ENCODE results near the gene TRPM8. TPM values are rescaled to one million over a fixed set of nuclear protein-coding genes. Genes with fewer than 3 reads are reported as not detected.
"Not testable (repeated sequence)": the region's sequence is repeated elsewhere in the genome, so short reads cannot be mapped to it uniquely, and the experiment has no call there.

Gene TRPM8
- total and polyA plus RNA-seq, 12 donors, result not detected

- peaks cover 0 to 6% (median 0%) of the 10 kb centered on the region in 7 donors for H3K27me3 ChIP-seq
- intact Hi-C loops (cut with DNase I), result no loop called here
- no peaks in the 10 kb centered on the region for H3K36me3 ChIP-seq
- no peaks in the 10 kb centered on the region for H3K9me3 ChIP-seq
- H3K4me3 ChIP-seq, result no peak overlapping the region
- ATAC-seq (no peak), DNase-seq (no peak)
- WGBS, 2 donors, result 94 to 95% methylated on average over 9 of the region's 9 CpGs
- H3K27ac ChIP-seq, result no peak overlapping the region
- H3K4me1 ChIP-seq, result peaks cover 0 to 5% (median 0%) of the 10 kb centered on the region in 9 donors
- TF ChIP-seq, protein P1, sequence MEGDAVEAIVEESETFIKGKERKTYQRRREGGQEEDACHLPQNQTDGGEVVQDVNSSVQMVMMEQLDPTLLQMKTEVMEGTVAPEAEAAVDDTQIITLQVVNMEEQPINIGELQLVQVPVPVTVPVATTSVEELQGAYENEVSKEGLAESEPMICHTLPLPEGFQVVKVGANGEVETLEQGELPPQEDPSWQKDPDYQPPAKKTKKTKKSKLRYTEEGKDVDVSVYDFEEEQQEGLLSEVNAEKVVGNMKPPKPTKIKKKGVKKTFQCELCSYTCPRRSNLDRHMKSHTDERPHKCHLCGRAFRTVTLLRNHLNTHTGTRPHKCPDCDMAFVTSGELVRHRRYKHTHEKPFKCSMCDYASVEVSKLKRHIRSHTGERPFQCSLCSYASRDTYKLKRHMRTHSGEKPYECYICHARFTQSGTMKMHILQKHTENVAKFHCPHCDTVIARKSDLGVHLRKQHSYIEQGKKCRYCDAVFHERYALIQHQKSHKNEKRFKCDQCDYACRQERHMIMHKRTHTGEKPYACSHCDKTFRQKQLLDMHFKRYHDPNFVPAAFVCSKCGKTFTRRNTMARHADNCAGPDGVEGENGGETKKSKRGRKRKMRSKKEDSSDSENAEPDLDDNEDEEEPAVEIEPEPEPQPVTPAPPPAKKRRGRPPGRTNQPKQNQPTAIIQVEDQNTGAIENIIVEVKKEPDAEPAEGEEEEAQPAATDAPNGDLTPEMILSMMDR (IDR thresholded peaks at IDR 0.05), result no peak
Measured at GRCh38 chr2:233964581-233964980, 47.4 kb downstream of the TRPM8 start.

GRCh38 chr2:233965032-233965603 is 47.9 kb downstream of the TRPM8 start:
- Histone ChIP-seq H3K9me3 (no peaks in the 10 kb centered on the region), H3K36me3 (no peaks in the 10 kb centered on the region), H3K4me3 (no peak overlapping the region), H3K27me3 (peaks cover 0 to 6% (median 0%) of the 10 kb centered on the region in 7 donors), H3K27ac (no peak overlapping the region), H3K4me1 (peaks cover 0 to 5% (median 0%) of the 10 kb centered on the region in 9 donors)
- ATAC-seq, result no peak
- intact Hi-C loops (cut with DNase I), result no loop called here
- no peak for DNase-seq
- TF ChIP-seq, protein P1 (IDR thresholded peaks at IDR 0.05), result no peak
- WGBS, 2 donors, result 66 to 70% methylated on average over 10 of the region's 10 CpGs

GRCh38 chr2:233965646-233966045 is 48.5 kb downstream of the TRPM8 start:
- H3K4me3 ChIP-seq; H3K9me3 ChIP-seq; intact Hi-C loops (cut with DNase I); H3K36me3 ChIP-seq; DNase-seq; H3K27me3 ChIP-seq; H3K27ac ChIP-seq; H3K4me1 ChIP-seq; ATAC-seq: not testable (repeated sequence)
- WGBS, 2 donors, result 87 to 90% methylated on average over 7 of the region's 7 CpGs

- intact Hi-C loops (cut with DNase I), result no loop called here
- peaks cover 0 to 7% (median 0%) of the 10 kb centered on the region in 7 donors for H3K27me3 ChIP-seq
- no peaks in the 10 kb centered on the region for H3K9me3 ChIP-seq
- no peak overlapping the region for H3K4me3 ChIP-seq
- TF ChIP-seq, protein P1 (IDR thresholded peaks at IDR 0.05), result peak in 1 of 9 donors; percentile 16
- peak overlapping the region in 1 of 10 donors; percentile 16 for H3K27ac ChIP-seq
- peaks cover 0 to 5% (median 0%) of the 10 kb centered on the region in 9 donors for H3K4me1 ChIP-seq
- H3K36me3 ChIP-seq, result no peaks in the 10 kb centered on the region
- ATAC-seq (peak; percentile 80 to 99 (median 89)), DNase-seq (peak in 1 of 2 donors; percentile 41)
- WGBS, 2 donors, result 55 to 57% methylated on average over 7 of the region's 7 CpGs
Measured at GRCh38 chr2:233966388-233966787, 49.2 kb downstream of the TRPM8 start.

DNA sequence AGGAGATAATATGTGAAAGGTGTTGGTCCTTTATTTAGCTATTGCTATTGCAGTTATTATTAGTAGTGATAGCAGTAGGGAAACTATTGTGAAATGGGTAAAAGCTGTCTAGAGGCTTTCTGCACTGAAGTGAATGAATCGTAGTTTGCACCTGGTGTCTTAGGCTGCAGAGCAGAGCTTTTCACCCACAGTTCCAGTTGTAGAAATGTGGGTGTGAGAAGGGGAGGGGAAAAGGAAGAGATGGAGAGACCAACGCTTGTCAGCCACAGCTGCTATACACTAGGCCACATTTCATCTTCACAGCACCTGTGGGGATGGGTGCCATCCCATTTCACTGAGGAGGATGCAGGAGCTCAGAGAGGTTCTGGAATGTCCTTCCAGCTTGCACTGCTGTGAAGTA is 50.0 kb downstream of the TRPM8 start:
- TF ChIP-seq, protein P1 (IDR thresholded peaks at IDR 0.05), result no peak
- 71 to 86% methylated on average over 2 of the region's 2 CpGs for WGBS, 2 donors
- Histone ChIP-seq H3K4me3 (no peak overlapping the region), H3K36me3 (no peaks in the 10 kb centered on the region), H3K27ac (no peak overlapping the region), H3K4me1 (peaks cover 0 to 5% (median 0%) of the 10 kb centered on the region in 9 donors), H3K9me3 (no peaks in the 10 kb centered on the region), H3K27me3 (peaks cover 0 to 9% (median 4%) of the 10 kb centered on the region in 7 donors)
- intact Hi-C loops (cut with DNase I), result no loop called here
- DNase-seq, result no peak
- ATAC-seq, result no peak

Data from heart right ventricle (tissue), 16 donors.